ENCODE measurements around the gene NFASC.

- TF ChIP-seq EZH2 (IDR thresholded peaks at IDR 0.05; ENCODE audit: insufficient read depth, poor library complexity, severe bottlenecking): no peak
- no peak for TF ChIP-seq EZH2phosphoT487 (IDR thresholded peaks at IDR 0.05; ENCODE audit: insufficient read depth, low read depth)
These were observed 39.9 kb upstream of the NFASC start for GRCh38 chr1:204830747-204831146.

All from GM23248 (cell line).